Measurements from ENCODE around the gene GREB1L. TPM values are rescaled to one million over a fixed set of nuclear protein-coding genes. Genes with fewer than 3 reads are reported as not detected.

The GREB1L gene
- total RNA-seq, 1 donor from 2014 or later, result 0.98 TPM

DNA sequence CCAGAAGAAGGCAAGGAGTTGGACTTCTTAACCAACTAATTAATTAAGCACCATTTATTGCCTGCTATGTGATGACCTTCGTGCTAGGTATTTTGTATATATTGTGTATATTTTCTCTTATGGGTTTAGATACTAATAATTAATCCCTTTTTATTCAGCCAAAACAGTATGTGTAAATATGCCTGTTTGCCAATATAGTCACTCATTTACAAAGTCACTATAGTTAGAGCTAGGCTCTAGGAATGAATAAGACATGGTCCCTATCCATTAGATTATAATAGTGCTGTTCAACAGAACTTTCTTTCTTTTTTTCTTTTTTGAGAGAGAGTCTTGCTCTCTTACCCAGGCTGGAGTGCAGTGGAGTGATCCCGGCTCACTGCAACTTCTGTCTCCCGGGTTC lies 51.4 kb downstream of the GREB1L start:
- no peaks in the 10 kb centered on the region for H3K27me3 ChIP-seq
- H3K4me1 ChIP-seq, result no peaks in the 10 kb centered on the region
- no peaks in the 10 kb centered on the region for H3K36me3 ChIP-seq
- intact Hi-C loops (cut with DNase I), result no loop called here
- TF ChIP-seq POLR2A (IDR thresholded peaks at IDR 0.05) (no peak), CTCF (IDR thresholded peaks at IDR 0.05) (no peak), POLR2AphosphoS5 (IDR thresholded peaks at IDR 0.05; ENCODE audit: insufficient read depth in 1 of 2, low read depth in 1 of 2) (no peak)
- no peaks in the 10 kb centered on the region for H3K9me3 ChIP-seq
- no peak overlapping the region for H3K4me3 ChIP-seq
- H3K27ac ChIP-seq, result no peak overlapping the region
- no peak for DNase-seq (ENCODE audit: extremely low spot score in 2 of 2)

DNA sequence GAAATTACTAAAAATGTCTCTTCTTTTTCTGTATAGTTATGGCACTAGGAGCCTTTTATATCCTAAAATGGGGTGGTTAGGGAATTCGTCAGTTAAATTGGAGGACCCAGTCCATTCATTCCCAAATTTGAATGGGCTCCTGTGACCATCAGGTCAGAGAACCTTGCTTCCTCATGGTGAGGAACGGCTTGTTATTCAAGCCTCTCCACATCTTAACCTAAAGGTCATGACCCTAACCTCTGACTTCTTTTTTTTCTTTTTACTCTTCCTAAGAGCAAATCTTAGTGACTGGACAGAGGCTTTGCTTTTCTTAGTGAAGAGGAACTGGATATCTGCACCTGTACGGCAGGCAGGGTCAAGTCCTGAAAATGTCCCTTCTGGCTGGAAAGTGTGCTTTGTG lies 53.1 kb downstream of the GREB1L start:
- Histone ChIP-seq H3K4me3 (no peak overlapping the region), H3K27me3 (no peaks in the 10 kb centered on the region), H3K4me1 (no peaks in the 10 kb centered on the region), H3K27ac (no peak overlapping the region), H3K9me3 (no peaks in the 10 kb centered on the region), H3K36me3 (no peaks in the 10 kb centered on the region)
- intact Hi-C loops (cut with DNase I), result no loop called here
- no peak for DNase-seq (ENCODE audit: extremely low spot score in 2 of 2)
- TF ChIP-seq POLR2AphosphoS5 (IDR thresholded peaks at IDR 0.05; ENCODE audit: insufficient read depth in 1 of 2, low read depth in 1 of 2), result no peak
- TF ChIP-seq CTCF (IDR thresholded peaks at IDR 0.05), result no peak

GRCh38 chr18:21296045-21296444 lies 54.0 kb downstream of the GREB1L start:
- Histone ChIP-seq H3K4me3 (no peak overlapping the region), H3K27ac (no peak overlapping the region), H3K36me3 (no peaks in the 10 kb centered on the region), H3K4me1 (no peaks in the 10 kb centered on the region), H3K9me3 (no peaks in the 10 kb centered on the region), H3K27me3 (no peaks in the 10 kb centered on the region)
- TF ChIP-seq POLR2A (IDR thresholded peaks at IDR 0.05) (no peak), POLR2AphosphoS5 (IDR thresholded peaks at IDR 0.05; ENCODE audit: insufficient read depth in 1 of 2, low read depth in 1 of 2) (no peak), CTCF (IDR thresholded peaks at IDR 0.05) (no peak)
- no peak for DNase-seq (ENCODE audit: extremely low spot score in 2 of 2)
- intact Hi-C loops (cut with DNase I), result no loop called here

- intact Hi-C loops (cut with DNase I), result no loop called here
Observed at GRCh38 chr18:21298351-21298750, 56.3 kb downstream of the GREB1L start.

More at GRCh38 chr18:21298351-21298750, 56.3 kb downstream of the GREB1L start:
- no peaks in the 10 kb centered on the region for H3K36me3 ChIP-seq
- TF ChIP-seq POLR2AphosphoS5 (IDR thresholded peaks at IDR 0.05; ENCODE audit: insufficient read depth in 1 of 2, low read depth in 1 of 2), result no peak
- no peak for TF ChIP-seq POLR2A (IDR thresholded peaks at IDR 0.05)
- no peak for TF ChIP-seq CTCF (IDR thresholded peaks at IDR 0.05)
- H3K27me3 ChIP-seq, result no peaks in the 10 kb centered on the region
- H3K4me1 ChIP-seq, result no peaks in the 10 kb centered on the region
- no peak overlapping the region for H3K4me3 ChIP-seq
- no peaks in the 10 kb centered on the region for H3K9me3 ChIP-seq
- no peak for DNase-seq (ENCODE audit: extremely low spot score in 2 of 2)
- H3K27ac ChIP-seq, result no peak overlapping the region

Measured in vagina (tissue), 2 donors.